ENCODE results near the gene TNFRSF25.
A peak's percentile ranks its signal among the peaks of the same experiment; 100 is the strongest.
"Not testable (repeated sequence)": the region's sequence is repeated elsewhere in the genome, so short reads cannot be mapped to it uniquely, and the experiment has no call there.

The TNFRSF25 gene

DNA sequence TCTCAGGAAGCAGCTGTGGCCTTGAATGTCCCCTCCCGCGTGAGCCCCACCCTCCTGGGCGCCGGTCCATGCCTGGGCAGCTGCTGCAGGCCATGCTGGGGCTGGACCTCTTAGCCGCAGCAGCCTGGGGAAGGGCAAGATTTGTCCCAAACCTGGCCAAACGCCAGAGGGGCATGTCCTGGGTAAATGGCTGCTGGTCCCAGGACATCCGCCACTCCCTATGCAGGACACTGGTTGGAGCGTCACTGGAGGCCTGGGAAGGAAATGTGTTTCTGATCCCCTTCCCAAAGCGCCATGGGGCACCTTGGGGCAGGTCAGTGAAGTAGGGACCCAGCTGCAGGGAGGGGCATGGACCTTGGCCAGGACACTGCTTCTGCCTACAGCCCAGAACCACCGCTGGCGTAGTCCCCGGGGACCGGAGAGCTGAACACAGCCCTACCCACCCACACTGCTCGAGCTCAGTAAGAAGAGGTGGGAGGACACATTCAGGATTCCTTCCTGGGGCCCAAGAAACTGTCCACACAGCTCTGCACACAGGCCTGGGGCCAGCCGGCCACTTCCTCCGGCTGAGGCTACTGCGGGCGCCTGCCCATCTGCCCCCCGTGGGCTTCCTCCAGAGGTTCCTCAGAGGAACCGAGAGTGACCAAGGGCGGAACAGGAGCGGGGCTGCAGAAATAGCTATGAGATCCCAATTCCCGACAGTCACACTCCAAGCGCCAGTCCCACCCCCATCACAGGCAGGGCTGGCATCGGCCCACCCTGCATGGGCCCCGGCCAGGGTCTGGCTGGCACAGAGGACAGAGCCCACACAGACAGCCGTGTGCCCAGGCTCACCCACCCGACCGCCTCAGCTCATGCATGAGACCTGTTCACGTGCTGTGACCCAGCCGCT is 36.3 kb upstream of the TNFRSF25 start:
- peak; percentile 55 for DNase-seq (ENCODE audit: low read depth)

DNA sequence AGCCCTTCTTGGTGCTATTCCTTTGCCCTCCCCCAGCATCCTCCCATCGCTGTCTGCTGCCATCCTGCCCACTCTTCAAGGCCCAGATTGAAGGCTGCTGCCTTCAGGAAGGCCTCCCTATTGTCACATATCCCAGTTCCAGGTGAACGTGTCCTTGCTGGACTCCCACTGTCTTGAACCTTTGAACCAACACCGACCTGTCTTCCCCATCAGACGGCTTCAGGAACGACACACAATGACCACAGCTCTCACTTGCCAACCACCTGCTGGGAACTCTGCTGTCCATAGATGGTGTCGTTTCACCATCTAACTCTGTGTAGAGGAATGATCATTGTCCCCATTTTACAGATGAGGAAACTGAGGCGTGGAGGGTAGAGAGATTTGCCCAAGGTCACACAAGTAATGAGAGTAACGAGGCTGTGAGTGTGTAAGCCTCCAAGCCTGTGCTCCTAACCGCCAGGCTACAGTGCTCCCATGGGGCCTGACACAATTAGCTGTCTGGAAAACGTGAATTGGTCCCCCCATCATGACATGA is 35.4 kb upstream of the TNFRSF25 start:
- no peak for DNase-seq (ENCODE audit: low read depth)

DNA sequence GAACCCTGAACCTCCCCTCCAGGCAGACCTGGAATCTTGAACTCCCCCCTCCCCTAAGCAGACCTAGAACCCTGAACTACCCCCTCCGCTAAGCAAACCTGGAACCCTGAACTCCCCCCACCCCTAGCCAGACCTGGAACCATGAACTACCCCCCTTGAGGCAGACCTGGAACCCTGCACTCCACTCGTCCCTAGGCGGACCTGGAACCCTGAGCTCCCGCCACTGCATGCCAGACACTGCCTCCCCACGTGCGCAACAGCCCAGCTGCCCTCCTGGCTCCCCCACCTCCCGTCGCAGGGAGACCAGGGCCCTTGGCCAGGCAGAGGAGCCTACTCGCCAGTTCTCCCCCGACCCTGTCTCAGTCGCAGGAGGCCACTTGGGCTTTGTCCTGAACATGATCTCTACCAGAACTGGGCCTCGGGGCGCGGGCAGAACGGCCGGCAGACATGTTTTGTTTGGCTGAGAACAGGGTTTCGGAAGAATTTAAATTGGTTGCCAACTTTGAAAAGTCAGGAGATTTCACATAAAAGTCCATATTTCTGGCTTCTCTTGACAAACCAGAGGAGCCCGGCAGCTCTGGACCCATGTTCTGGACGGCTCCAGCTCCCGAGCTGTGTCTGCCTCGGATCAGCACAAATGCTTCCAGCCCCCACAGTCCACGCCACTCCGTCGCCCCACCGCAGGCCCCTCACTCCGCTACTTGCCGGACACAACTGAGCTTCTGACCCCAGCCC is 34.7 kb upstream of the TNFRSF25 start:
- peak; percentile 71 for DNase-seq (ENCODE audit: low read depth)

- DNase-seq (ENCODE audit: low read depth), result no peak
These were observed 33.3 kb upstream of the TNFRSF25 start for GRCh38 chr1:6499296-6499695.

DNA sequence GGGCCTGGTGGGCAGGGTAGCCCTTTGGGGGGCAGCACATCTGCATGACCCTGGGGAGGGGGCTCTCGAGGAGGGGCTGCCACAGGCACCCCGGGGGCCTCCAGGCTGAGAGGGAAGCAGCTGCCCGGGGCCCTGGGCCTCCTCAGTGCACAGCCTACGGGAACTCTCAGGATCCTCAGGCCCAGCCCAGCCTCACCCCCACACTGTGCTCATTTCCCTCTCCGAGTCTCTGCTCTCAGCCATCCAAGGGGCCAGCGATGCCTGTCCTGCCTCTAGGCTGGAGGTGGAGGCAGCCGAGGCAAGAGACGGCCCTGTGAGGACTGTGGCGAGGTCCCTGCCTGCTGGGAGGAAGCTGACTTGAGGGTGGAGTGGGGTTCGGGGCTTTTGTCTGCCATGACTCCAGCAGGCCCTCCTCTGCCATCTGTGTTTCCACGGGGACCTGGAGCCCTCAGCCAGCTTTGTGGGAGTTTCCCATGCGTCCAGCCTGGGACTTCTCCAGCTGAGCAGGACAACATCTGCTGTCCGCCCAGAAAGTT is 32.7 kb upstream of the TNFRSF25 start:
- no peak for DNase-seq (ENCODE audit: low read depth)

DNA sequence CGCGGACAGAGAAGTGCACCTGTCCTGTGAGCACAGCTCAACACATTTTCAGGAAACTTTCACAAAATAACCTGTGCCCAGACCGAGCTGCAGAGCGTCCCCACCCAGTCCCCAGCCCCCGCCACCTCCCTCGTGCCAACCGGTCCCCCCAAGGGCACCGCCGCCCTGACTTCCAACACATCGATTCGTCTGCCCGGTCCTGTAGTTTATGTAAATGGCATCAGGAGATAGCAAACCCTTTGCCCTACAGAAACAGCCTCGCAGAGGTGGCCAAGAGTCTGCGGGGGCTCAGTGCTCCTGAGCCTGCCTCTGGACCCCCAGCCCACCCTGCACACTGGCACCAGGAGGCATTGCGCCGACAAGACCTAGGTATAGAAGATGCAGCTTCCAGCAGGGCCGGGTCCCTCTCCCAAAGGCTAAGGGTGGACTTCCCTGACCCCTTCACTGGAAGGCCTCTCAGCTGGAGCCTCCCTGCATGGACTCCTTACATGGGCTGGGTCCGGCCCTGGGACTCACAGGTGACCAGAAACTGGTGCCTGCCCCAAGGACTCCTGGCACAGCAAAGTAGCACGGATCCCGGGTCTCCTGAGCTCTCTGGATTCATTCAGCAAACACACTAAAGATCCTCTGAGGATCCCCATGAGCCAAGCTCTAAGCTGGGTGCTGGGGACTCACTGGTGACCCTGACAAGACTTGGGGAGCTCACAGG is 32.0 kb upstream of the TNFRSF25 start:
- no peak for DNase-seq (ENCODE audit: low read depth)

GRCh38 chr1:6497215-6497866 is 31.4 kb upstream of the TNFRSF25 start:
- DNase-seq (ENCODE audit: low read depth), result peak; percentile 79

DNA sequence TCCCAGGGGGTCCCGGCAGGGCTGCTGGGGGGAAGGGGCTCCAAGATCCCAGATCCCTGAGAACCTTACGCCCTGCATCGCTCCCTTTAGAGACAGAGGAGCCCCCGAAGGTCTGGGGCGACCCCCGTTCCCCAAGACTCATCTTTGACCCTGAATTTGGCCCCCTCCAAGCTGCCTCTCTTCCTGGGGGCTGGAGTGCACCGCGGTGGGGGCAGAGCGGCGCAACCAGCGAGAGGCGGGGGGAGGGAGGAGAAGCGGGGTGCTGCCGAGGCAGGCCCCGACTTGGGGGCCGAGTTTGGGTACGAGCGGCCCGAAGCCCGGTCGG is 30.9 kb upstream of the TNFRSF25 start:
- DNase-seq (ENCODE audit: low read depth), result no peak

- no peak for DNase-seq (ENCODE audit: low read depth)
These were observed 30.4 kb upstream of the TNFRSF25 start for GRCh38 chr1:6496365-6496721.

GRCh38 chr1:6495540-6496364 is 29.8 kb upstream of the TNFRSF25 start:
- DNase-seq (ENCODE audit: low read depth), result no peak

DNA sequence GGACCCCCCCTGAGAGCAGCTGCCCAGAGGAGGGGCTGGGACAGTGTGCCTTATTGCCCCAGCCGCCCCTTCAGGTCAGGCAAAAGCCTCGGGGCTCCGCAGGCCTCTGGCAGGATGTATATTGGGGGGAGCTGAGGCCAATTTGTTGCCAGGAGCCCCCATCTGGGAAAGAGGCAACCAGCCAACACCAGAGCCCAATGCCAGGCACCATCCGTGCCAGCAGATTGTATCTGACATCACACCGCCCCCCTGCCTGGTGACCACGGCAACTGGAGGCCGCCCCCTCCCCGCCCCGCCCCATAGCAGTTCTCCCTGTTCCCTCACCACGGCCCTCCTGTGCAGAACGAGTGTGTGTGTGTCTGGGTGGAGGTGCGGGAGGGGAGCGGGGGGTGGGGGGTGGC is 29.1 kb upstream of the TNFRSF25 start:
- no peak for DNase-seq (ENCODE audit: low read depth)

DNA sequence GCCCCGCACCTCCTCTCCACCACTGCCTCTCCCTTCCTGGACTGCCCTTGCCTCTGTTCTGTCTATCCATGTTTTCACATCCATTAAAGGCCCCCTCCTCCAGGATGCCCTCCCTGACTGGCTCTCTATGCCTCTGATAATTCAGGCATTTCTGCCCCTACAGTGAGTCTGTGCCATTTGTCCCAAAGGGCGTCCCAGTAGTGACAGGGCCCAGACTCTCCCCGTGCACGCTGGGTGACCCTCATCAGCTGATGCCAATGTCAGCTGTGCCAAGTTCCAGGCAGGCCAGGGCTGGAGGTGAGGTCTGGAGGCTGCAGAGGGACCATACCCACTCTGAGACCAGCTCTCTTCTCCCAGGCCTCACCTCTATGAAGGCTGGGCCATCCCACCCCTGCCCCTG is 28.7 kb upstream of the TNFRSF25 start:
- DNase-seq (ENCODE audit: low read depth), result no peak

DNA sequence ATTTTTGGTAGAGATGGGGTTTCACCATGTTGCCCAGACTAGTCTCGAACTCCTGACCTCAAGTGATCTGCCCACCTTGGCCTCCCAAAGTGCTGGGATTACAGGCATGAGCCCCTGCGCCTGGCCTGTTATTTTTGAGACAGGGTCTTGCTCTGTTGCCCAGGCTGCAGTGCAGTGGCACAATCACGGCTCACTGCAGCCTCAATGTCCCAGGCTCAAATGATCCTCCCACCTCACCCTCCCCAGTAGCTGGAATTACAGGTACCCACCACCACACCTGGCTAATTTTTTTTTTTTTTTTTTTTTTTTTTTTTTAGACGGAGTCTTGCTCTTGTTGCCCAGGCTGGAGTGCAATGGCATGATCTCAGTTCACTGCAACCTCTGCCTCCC is 27.9 kb upstream of the TNFRSF25 start:
- DNase-seq (ENCODE audit: low read depth), result not testable (repeated sequence)

DNA sequence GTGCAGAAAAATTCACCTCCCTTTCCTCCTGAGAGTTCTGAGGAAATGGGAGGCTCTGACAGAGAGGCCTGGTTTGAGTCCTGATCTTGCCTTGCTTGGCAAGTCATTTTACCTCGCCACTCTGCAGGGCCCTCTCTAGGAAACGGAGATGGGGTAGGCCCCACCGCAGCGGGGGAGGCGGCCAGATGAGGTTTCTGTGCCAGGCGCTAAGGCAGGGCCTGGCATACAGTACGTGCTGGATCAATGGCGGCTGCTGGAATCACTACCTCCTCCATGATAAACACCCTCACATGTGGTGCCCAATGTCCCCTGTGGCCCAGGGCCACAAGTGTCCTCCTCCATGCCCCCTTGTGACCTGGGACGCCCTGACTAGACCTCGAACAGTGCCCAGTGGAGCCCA is 26.0 kb upstream of the TNFRSF25 start:
- DNase-seq (ENCODE audit: low read depth), result no peak

DNA sequence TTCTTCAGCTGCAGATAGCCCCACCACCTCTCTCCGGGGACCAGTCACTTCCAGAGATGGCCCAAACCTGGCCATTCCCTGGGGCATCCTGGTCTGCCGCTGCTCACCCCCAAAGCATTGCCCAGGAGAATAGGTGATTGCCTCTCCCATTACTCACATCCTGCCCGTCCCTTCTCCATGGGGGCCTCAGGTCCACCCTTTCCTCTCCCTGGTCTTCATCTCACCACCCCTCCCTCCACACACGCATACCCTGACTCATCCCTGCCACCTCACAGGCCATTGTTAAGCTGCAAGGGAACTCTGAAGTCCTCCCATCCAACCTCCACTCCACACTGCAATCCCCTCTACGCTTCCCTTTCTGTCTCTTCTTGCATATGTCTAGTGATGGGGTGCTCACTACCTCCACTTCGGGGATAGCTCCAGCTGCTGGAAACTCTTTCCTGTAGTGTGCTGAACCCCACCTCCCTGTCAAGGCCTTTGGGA is 25.5 kb upstream of the TNFRSF25 start, which contains the start of gene PLEKHG5:
TSS of gene PLEKHG5 (minus strand) at position 188 of the 483 bp plus-strand sequence. CDS start 14,096 bp downstream, outside the sequence.
- DNase-seq (ENCODE audit: low read depth), result no peak

DNA sequence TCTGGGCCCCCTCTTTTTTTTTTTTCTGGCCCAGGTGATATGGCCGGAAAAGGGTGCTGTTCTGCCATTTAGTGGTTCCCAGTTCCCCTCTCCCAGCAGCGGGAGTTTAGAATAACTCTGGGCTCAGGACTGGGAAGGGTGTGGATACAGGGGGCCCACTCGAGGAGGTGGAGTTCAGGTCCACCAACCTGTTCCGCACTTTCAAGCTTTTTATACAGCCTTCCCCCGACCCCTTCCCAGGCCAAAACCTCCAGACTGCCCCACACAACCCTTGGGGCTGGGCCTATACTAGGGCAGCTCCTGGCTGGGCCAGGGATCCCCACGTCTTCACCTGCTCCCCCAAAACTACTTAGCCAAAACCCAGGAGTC is 25.1 kb upstream of the TNFRSF25 start:
- DNase-seq (ENCODE audit: low read depth), result no peak

DNA sequence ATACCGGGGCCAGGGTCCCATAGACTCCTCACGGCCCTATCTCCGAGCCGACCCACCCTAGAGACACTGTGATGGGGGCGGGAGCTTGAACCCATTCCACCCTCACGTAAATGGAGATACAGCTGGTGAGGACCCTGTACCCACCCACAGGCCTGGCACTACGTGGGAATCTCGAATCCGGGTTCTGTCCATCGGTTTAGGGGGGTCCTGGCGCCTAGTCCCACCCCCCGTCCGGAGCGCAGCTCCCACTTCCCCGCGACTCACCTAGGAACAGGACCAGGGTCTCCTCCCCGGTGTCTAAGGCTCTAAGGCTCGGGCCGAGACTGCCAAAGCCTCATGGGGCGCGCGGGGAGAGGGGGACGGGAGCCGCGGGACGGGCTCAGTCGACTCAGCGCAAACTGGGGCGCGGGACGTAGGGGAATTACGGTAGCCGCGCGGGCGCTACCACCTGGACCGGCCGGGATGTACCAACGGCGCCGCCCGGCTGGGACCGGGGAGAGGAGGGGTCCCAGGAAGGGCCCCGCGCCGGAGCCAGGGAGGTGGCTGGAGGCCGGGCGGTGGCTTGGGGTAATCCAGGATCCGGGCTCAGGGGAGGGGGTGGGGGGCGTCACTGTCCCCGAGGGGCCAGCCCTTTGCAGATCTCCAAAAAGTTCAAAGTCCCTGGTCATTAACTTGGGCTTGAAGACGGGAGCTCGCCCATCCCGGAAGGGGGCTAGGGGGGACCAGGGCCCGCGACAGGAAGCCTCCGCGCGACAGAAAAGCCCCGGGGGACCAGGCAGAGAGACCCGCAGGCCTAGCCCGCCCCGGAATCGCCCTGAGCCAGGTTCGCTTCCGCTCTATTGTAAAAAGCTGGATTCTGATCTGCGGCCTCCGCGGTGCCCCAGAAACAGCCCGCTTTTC is 24.5 kb upstream of the TNFRSF25 start:
- DNase-seq (ENCODE audit: low read depth), result peak; percentile 70

DNA sequence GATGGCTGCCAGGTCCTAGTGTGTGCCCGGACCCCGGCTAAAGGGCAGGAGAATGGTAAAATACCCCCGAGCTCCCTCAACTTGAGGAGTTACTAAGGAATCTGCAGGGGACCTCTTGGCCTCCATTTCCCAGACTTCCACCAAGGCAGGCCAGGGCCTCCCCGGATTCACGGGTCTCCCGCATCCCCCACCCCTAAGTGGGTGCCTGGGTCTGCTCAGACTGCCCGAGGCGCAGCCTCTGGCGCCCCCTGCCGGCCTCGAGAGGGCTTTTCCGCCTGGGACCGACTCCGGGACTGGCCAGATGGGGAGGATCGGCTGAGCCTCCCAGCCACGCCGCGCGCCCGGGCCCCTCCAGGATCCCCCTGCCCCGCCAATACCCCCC is 23.8 kb upstream of the TNFRSF25 start:
- DNase-seq (ENCODE audit: low read depth), result peak; percentile 52

GRCh38 chr1:6489383-6489765 is 23.4 kb upstream of the TNFRSF25 start:
- no peak for DNase-seq (ENCODE audit: low read depth)

All from fibroblast of gingiva (primary cell).